Cardiac fibroblast (primary cell): ENCODE data around the gene GLYAT.
"Not testable (repeated sequence)": the region's sequence is repeated elsewhere in the genome, so short reads cannot be mapped to it uniquely, and the experiment has no call there.

ENCODE experiments used
- DNase-seq, 2 donors: peaks; one replicate each; pipeline versions ENCODE4 v3.0.0 to v3.0.0-alpha.2; 2010; ENCODE audit warnings: low read depth in 2 of 2
- H3K4me3 ChIP-seq, 2 donors: replicated peaks in 1 of 2; 1 replicate in 1 of 2; 2 replicates in 1 of 2; pipeline ENCODE4 v1.5.1; 2011; ENCODE audit warnings: low read depth in 2 of 2, low read length in 2 of 2, mild to moderate bottlenecking in 2 of 2, moderate library complexity in 1 of 2
- CTCF ChIP-seq: IDR thresholded peaks from one replicate; pipeline ENCODE4 v1.5.1; 2011; ENCODE audit warnings: low read depth, mild to moderate bottlenecking, low read length, inconsistent platforms

The GLYAT gene

GRCh38 chr11:58711832-58712231 is 19.9 kb downstream of the GLYAT start:
- no peak for TF ChIP-seq CTCF
- no peak overlapping the region for H3K4me3 ChIP-seq
- DNase-seq, result no peak

GRCh38 chr11:58707767-58708166 is 24.0 kb downstream of the GLYAT start:
- no peak for TF ChIP-seq CTCF
- no peak overlapping the region for H3K4me3 ChIP-seq
- DNase-seq, result no peak

- not testable (repeated sequence) for DNase-seq, H3K4me3 ChIP-seq
These were observed 34.9 kb downstream of the GLYAT start for GRCh38 chr11:58696825-58697224.

GRCh38 chr11:58693026-58693425 is 38.7 kb downstream of the GLYAT start:
- H3K4me3 ChIP-seq, result no peak overlapping the region
- DNase-seq, result no peak
- TF ChIP-seq CTCF, result no peak

GRCh38 chr11:58691675-58692074 is 40.1 kb downstream of the GLYAT start:
- TF ChIP-seq CTCF, result no peak
- H3K4me3 ChIP-seq, result no peak overlapping the region
- DNase-seq, result no peak

GRCh38 chr11:58688789-58689503 is 42.8 kb downstream of the GLYAT start:
- DNase-seq, result no peak
- no peak for TF ChIP-seq CTCF

GRCh38 chr11:58685973-58686722 is 45.6 kb downstream of the GLYAT start:
- no peak overlapping the region for H3K4me3 ChIP-seq
- no peak for DNase-seq
- no peak for TF ChIP-seq CTCF

More at GRCh38 chr11:58688789-58689503, 42.8 kb downstream of the GLYAT start:
- H3K4me3 ChIP-seq, result no peak overlapping the region

- not testable (repeated sequence) for H3K4me3 ChIP-seq, DNase-seq
These were observed 49.1 kb downstream of the GLYAT start for GRCh38 chr11:58682660-58683059.

- H3K4me3 ChIP-seq, DNase-seq: not testable (repeated sequence)
These were observed 54.2 kb downstream of the GLYAT start for GRCh38 chr11:58677536-58677935.
